ENCODE measurements around the gene GSTM4.

The GSTM4 gene

DNA sequence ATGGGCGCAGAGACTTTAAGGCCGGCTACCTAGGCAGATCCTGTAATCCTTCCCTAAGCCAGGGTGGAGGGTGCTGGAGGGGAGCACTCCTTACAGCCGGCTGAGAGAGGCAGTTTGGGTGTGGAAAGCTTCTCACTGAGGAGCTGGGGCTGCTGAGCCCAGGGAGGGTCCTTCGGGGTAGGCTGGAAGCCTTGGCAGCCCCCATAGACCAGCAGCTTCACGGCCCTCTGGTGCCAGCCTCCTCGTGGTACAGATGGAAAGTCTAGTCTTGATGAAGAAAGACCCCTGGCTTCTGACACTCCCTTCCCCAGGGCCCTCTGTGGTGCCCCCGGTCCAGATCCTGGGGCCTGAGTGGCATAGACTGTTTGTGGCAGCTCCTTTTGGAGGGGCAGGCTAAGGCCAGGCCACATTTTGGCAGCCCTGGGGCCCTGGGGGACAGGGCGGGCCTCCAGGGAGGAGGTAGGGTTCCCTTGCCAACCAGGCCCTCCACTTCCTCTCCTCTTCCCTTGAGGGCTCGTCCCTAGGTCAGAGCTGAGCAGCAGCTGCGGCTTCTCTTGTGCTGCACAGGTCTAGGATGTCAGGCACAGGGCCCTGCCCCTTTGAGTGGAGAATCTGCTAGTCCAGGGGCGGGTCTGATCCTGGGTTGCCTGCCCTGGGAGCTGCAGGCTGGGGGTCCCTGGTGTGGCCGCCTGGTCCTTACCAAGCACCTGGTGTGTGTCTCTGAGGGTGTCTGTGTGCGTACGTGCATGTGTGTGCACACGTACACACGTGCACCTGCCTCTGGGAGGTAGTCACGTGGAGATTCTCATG, 31.5 kb upstream of the GSTM4 start:
- FAIRE-seq (no peak), DNase-seq (ENCODE audit: insufficient read length, low spot score) (no peak)

DNA sequence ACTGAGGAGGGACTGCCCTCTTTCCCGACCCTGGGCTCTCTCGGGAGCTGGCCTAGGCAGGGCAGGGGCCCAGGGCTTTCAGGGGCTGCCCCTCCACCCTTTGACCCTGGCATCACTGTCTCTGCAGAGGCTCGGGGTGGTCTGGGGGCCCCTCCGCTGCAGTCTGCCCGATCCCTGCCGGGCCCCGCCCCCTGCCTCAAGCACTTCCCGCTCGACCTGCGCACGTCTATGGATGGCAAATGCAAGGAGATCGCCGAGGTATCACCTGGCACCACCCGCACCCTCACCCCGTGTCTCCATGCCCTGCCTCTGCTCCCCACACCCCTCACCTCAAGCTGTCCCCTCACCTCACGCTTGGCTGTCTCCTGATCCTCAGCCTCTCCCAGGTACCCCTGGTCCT, 30.7 kb upstream of the GSTM4 start:
- DNase-seq (ENCODE audit: insufficient read length, low spot score), result no peak
- no peak for FAIRE-seq

DNA sequence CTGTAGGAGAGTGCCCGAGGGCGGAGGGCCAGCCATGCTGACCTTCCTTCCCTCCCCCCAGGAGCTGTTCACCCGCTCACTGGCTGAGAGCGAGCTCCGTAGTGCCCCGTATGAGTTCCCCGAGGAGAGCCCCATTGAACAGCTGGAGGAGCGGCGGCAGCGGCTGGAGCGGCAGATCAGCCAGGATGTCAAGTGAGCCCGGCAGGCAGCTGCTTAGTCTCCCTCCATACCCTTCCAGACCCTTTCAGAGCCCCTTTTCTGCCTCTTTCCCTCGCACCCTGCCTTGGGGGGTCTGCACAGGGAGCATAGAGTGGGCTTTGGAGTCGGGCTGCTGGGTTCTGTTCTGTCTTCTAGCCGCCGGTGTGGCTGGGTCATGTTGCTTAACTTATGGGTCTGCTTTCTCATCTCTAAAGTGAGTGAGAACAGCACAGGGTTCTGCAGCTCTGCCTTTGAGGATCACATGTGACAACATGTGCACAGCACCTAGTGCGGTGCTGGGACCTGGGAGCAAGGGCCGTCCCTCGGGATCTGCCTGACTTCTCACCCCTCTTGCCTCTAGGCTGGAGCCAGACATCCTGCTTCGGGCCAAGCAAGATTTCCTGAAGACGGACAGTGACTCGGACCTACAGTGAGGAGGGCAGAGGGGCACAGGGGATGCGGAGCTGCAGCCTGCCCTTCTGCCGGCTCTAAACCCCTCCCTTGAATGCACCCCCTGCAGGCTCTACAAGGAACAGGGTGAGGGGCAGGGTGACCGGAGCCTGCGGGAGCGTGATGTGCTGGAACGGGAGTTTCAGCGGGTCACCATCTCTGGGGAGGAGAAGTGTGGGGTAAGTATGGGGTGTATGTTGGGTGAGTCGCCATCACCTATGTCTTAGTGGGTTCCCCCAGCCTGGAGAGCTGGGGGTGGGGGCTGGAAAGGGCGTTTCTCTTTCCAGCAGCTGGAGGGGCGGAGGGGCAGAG, 30.0 kb upstream of the GSTM4 start:
- no peak for FAIRE-seq
- no peak for DNase-seq (ENCODE audit: insufficient read length, low spot score)

DNA sequence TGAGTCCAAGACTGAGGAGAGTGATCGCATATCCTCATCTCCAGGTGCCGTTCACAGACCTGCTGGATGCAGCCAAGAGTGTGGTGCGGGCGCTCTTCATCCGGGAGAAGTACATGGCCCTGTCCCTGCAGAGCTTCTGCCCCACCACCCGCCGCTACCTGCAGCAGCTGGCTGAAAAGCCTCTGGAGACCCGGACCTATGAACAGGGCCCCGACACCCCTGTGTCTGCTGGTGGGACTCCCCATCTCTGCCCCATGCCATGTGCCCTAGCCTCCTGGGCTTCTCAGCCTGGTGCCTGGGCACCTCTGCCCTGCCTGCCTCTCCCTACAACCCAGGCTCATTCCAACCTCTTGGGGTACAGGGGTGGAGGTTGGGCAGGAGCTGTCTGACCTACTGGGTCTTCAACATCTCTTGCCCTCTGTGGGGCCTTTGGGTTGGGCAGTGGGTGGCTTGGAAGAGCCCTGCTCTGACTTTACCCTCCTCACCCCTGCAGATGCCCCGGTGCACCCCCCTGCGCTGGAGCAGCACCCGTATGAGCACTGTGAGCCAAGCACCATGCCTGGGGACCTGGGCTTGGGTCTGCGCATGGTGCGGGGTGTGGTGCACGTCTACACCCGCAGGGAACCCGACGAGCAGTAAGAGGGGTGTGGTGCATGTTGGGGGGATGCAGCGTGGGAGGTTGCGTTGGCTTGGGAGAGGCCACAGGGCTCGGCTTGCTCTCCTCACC, 29.1 kb upstream of the GSTM4 start:
- FAIRE-seq (no peak), DNase-seq (ENCODE audit: insufficient read length, low spot score) (no peak)

DNA sequence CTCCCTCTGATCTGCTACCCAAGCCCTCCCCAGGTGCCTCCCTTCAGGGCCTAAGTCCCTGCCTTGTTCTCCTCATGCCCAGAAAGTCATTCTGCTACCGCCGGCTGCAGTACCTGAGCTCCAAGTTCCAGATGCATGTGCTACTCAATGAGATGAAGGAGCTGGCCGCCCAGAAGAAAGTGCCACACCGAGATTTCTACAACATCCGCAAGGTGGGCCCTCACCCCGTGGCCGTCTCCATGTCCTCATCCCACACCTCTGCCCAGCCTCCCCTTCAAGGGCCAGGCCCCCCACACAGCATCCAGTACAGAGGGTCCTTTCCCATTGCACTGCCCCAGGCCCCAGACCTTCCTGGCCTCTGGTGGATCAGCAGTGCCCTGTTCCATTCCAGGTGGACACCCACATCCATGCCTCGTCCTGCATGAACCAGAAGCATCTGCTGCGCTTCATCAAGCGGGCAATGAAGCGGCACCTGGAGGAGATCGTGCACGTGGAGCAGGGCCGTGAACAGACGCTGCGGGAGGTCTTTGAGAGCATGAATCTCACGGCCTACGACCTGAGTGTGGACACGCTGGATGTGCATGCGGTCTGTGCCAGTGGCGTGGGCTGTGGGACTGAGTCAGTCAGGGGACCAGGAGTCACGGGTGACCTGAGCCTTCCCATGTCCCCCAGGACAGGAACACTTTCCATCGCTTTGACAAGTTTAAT, 28.1 kb upstream of the GSTM4 start:
- no peak for FAIRE-seq
- no peak for DNase-seq (ENCODE audit: insufficient read length, low spot score)

DNA sequence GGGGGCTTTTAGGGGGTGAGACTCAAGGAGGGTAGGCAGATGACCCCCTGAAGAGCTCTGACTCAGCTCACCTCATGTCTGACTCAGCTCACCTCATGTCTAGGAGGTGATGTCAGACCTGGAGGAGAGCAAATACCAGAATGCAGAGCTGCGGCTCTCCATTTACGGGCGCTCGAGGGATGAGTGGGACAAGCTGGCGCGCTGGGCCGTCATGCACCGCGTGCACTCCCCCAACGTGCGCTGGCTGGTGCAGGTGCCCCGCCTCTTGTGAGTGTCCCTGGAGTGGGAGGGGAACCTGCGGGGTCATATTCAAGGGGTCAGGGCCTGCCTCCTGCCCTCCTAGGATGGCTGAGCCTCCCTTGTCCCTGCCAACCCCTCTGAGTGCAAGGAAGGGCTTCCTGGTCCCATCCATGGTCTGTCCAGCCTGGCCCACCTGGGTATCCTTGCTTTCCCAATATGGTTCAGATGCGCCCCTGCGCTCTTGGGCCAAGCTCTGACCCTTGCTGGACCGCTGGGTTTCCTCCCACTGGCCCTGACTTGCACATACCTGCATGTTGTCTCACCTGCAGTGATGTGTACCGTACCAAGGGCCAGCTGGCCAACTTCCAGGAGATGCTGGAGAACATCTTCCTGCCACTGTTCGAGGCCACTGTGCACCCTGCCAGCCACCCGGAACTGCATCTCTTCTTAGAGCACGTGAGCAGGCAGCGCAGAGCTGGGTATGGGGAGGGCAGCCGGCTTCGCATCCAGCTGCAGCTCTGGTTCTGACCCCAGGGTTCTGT, 27.2 kb upstream of the GSTM4 start:
- DNase-seq (ENCODE audit: insufficient read length, low spot score) (no peak), FAIRE-seq (no peak)

DNA sequence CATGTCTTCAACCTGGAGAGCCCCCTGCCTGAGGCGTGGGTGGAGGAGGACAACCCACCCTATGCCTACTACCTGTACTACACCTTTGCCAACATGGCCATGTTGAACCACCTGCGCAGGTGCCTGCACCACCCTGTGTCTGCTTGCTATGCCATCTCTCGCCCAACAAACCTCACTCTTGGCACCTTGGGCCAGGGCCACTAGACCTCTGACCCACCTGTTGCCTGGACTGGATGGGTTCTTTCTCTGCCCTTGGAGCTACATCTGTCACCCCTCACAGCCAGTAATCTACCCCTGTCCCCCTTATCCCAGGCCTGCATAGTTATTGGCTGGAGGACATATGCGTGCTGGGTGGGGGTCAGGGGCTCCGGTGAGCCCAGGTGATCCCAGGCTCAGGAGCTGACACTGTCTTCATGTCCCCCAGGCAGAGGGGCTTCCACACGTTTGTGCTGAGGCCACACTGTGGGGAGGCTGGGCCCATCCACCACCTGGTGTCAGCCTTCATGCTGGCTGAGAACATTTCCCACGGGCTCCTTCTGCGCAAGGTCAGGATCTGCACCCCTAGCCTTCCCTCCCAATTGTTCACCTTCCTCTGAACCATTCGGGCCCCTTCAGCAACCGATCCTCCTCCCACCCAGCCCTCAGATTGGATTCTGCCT, 26.4 kb upstream of the GSTM4 start:
- FAIRE-seq, result no peak
- DNase-seq (ENCODE audit: insufficient read length, low spot score), result no peak

DNA sequence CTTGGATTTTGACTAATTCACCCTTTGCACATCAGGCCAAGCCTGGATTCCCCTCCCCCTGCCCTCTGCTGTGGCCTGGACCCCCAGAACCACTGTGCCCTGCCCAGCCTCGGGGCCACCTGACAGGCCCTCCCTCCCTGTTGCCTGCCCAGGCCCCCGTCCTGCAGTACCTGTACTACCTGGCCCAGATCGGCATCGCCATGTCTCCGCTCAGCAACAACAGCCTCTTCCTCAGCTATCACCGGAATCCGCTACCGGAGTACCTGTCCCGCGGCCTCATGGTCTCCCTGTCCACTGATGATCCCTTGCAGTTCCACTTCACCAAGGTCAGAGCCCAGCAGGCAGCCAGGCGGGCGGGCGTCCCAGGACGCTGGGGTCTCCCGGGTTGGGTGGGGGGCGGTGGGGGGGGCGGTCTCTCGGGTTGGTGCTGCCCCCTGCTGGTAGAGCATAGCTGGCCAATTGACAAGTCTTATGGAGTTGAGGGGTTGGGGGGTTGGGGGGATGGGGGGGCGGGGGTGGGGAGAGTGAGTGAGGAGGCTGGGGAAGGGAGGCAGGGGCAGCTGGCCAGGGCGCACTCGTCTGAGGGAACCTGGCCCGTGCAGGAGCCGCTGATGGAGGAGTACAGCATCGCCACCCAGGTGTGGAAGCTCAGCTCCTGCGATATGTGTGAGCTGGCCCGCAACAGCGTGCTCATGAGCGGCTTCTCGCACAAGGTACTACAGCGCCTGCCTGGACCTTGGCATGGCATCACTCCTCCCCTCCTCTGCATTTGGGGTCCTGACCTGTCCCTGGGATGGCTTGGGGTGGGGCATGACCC, 25.6 kb upstream of the GSTM4 start:
- DNase-seq (ENCODE audit: insufficient read length, low spot score) (no peak), FAIRE-seq (no peak)

DNA sequence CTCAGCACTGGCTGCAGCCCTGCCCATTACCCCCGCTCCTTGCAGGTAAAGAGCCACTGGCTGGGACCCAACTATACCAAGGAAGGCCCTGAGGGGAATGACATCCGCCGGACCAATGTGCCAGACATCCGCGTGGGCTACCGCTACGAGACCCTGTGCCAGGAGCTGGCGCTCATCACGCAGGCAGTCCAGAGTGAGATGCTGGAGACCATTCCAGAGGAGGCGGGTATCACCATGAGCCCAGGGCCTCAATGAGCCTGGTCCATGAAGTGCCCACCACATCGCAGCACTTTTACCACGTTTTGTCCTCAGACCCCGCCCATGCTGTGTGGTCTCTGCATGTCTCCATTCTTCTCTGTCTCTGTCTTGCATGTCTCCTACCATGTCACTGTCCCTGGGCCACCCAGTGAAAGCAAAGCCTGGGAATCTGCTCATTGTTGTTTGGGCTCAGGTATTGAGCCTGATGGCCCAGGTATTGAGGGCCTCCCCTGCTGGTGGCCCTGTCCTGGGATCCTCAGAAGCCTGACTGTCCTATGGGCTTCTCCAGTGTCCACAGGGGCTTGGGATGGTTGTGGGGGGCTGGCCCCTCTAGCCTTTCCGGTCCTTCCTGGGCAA, 24.9 kb upstream of the GSTM4 start:
- no peak for FAIRE-seq

DNA sequence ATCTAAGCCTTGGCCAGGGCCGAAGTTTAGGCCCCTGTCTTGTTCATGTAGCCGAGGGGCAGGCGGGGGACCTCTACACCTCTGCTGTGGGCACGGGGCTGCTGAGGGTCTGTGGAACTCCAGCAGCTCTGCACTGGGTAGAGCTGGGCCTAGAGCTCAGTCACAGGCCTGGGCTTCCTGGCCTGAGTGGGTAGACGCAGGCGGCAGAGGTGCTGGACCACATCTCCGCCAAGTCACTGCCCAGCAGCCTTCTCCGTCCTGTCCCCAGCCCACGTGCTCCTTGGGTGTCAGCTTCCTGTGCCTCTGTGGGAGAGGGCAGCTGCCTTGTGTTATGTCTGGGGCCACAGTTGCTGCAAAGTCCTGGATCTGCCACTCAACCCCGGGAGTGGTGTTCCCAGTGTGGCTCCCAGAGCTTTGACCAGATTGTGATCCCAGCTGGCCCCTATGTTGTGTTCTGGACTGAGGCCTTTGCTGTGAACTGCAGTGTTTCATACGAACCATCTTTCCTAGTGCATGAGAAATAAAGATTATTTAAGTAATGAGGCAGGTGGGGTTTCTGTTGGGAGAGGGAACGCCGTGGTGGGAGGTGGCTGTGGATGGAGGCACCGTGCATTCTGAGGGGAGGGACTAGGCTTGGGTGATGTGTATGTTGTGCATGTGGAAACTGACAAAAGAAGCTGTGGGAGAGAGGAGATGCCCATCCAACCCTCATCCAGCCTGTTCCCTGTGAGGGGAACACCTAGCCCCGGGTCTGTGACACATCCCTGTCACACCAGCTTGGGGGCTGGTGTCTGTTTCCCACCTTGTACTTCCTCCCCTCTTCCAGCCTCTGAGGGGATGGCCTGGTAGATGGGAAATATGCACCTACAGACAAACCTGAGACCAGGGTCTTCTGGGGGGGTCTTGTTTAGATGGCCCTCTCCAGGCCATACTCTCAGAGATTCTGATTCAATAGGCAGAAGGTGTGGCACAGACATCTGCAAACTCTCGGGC, 24.1 kb upstream of the GSTM4 start:
- no peak for FAIRE-seq
- no peak for DNase-seq (ENCODE audit: insufficient read length, low spot score)

More for the DNA sequence above, 24.9 kb upstream of the GSTM4 start:
- no peak for DNase-seq (ENCODE audit: insufficient read length, low spot score)

DNA sequence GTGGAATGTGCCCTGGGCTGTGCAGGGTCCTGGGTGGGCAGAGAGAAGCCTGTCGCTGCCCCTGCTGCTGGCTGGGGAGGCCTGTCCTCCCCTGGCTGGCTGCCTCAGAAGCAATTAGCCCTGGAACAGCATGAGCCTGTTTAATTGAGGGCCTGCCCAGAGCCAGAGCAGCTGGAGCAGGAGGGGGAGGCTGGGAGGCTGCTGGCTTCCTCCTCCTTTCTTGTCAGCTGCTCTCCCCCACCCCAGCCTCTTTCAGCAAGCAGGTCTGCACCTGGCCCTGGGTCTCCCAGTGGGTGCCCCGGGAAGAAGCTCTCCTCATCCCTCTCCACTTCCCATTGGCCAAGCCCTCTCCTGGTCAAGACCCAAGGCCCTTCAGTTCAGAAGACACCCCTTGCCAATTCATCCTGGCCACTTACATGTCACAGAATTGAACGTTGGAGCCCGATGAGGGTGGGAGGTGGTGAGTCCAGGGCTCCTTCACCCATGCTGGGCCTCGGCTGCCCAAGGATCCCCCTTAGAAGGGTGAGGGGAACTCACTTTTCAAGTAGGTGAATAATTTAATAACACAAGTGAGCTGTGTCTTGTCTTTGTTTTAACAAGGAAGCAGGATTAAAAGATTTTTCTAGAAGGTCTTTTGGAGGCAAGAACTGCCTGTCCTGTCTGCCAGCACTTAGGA, 23.1 kb upstream of the GSTM4 start:
- FAIRE-seq (no peak), DNase-seq (ENCODE audit: insufficient read length, low spot score) (no peak)

DNA sequence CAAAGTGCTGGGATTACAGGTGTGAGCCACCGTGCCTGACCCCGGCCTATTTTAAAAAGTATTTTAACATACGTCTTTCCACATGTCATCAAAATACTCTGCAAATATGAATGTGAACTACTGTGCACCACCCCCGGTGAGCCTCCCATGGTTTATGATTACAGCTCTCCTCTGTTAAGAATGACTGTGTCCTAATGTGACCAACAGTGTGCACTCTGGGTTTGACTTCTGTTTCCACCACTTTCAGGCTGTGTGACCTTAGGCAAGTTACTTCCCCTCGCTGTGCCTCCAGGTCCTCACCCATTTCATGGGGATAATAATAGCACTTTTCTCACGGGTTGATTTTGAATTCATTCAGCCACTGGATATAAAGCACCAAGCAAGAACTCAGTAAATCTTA, 21.6 kb upstream of the GSTM4 start:
- FAIRE-seq (no peak), DNase-seq (ENCODE audit: insufficient read length, low spot score) (no peak)

DNA sequence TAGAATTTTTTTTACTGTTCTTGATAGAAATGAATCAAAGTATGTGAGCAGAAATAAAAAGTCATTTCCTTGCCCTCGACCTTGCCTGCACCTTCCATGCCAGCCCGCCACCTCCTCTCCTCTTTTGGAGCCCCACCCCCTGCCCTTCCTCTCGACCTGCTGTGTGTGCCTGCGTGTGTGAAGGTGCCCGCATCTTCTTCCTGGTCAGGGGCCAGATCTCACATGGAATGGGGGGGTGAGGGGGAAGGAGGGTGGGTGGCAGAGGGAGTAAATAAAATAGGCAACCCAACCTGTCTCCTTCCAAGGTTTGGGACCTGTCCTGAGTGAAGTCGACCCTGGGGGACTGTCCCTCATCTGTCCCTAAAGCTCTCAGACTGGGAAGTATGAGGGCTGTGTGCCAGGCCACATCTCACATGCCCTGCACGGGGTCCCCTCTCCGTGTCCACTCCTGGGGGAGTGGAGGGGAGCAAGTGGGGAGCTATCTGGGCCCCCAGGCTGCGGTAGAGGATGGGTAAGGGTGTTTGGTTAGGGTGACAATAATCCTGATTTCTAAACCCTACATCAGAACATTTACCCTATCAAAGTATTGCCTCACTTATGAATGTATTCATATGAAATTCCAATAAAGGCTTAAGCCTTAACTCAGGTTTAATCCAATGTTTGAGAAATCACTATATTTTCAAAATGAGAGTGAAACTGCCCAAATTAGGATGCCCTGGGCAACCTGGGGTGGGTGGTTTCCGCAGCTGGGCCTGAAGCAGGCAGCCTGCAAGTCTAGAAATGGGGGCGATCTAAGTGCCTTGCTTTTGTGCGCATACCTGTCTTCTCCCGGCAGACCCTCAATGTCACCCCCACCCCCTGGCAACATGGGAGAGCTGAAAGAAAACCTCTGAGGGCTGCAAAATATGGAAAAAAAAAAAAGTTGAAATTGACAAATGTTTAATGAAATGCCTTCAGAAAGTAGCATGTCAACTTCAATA, 20.8 kb upstream of the GSTM4 start:
- DNase-seq (ENCODE audit: insufficient read length, low spot score) (no peak), FAIRE-seq (no peak)

DNA sequence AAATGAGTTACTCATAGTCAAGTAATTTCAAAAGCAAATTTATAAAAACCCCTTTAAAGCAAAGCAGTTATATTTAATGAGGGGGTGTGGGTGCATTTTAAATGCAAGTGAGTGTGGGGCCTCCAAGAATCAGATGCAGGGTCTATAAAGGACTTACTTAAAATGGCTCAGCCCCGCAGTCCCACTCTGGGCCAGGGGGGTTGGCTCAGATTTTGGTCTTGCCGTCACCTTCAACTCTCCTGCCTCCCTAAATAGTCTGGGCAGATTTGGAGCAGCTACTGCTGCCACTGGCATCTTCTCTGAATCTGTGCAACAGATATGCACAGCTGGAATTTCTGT, 20.1 kb upstream of the GSTM4 start:
- no peak for DNase-seq (ENCODE audit: insufficient read length, low spot score)
- no peak for FAIRE-seq
